ENCODE measurements around the gene ACER3.
"Not testable (repeated sequence)": the region's sequence is repeated elsewhere in the genome, so short reads cannot be mapped to it uniquely, and the experiment has no call there.

ACER3 gene

GRCh38 chr11:76944225-76944624 lies 83.5 kb downstream of the ACER3 start:
- DNase-seq = no peak

GRCh38 chr11:76946223-76946622 lies 85.5 kb downstream of the ACER3 start:
- DNase-seq = no peak

- DNase-seq = no peak
Measured at GRCh38 chr11:76947190-76947589, 86.5 kb downstream of the ACER3 start.

GRCh38 chr11:76947800-76948199 lies 87.1 kb downstream of the ACER3 start:
- DNase-seq = no peak

GRCh38 chr11:76955459-76956114 lies 94.9 kb downstream of the ACER3 start:
- no peak for DNase-seq

GRCh38 chr11:76962583-76963416 lies 102.1 kb downstream of the ACER3 start:
- no peak for DNase-seq

- DNase-seq = not testable (repeated sequence)
Measured at GRCh38 chr11:76963417-76964168, 102.9 kb downstream of the ACER3 start.

- no peak for DNase-seq
Measured at GRCh38 chr11:76972051-76972450, 111.3 kb downstream of the ACER3 start.

- DNase-seq = no peak
Measured at GRCh38 chr11:76974179-76974891, 113.6 kb downstream of the ACER3 start.

GRCh38 chr11:76975513-76975912 lies 114.8 kb downstream of the ACER3 start:
- no peak for DNase-seq

GRCh38 chr11:76977791-76978190 lies 117.1 kb downstream of the ACER3 start:
- no peak for DNase-seq

- DNase-seq = no peak
Measured at GRCh38 chr11:76978239-76978638, 117.5 kb downstream of the ACER3 start.

GRCh38 chr11:76978818-76979217 lies 118.1 kb downstream of the ACER3 start:
- DNase-seq = no peak

- no peak for DNase-seq
Measured at GRCh38 chr11:76980196-76980595, 119.5 kb downstream of the ACER3 start.

- DNase-seq = no peak
Measured at GRCh38 chr11:76984743-76985142, 124.0 kb downstream of the ACER3 start.

GRCh38 chr11:76987203-76987602 lies 126.5 kb downstream of the ACER3 start:
- DNase-seq = no peak

- DNase-seq = no peak
Measured at GRCh38 chr11:76990628-76991027, 129.9 kb downstream of the ACER3 start.

GRCh38 chr11:76995081-76995576 lies 134.4 kb downstream of the ACER3 start:
- DNase-seq = no peak

- no peak for DNase-seq
Measured at GRCh38 chr11:76997512-76997911, 136.8 kb downstream of the ACER3 start.

- DNase-seq = no peak
Measured at GRCh38 chr11:76999597-76999996, 138.9 kb downstream of the ACER3 start.

GRCh38 chr11:77001613-77002012 lies 140.9 kb downstream of the ACER3 start:
- DNase-seq = no peak

GRCh38 chr11:77002776-77003175 lies 142.1 kb downstream of the ACER3 start:
- DNase-seq = no peak

- no peak for DNase-seq
Measured at GRCh38 chr11:77003963-77004362, 143.2 kb downstream of the ACER3 start.
